Measurements from ENCODE around the gene RPS6KA5.

RPS6KA5 gene

GRCh38 chr14:91062600-91062999 is 2.2 kb upstream of the RPS6KA5 start:
- TF ChIP-seq EZH2phosphoT487 (IDR thresholded peaks at IDR 0.05; ENCODE audit: borderline replicate concordance, low read length) (no peak), CTCF (IDR thresholded peaks at IDR 0.05; ENCODE audit: low read depth, low read length, poor library complexity, severe bottlenecking) (no peak)
- no peaks in the 10 kb centered on the region for H3K9me2 ChIP-seq (replicated peaks; ENCODE audit: control insufficient read depth, low read length)
- no peaks in the 10 kb centered on the region for H4K20me1 ChIP-seq (ENCODE audit: control insufficient read depth, insufficient read depth, low read depth, low read length)
- H3F3A ChIP-seq (ENCODE audit: control insufficient read depth, insufficient read depth): peaks cover 2% of the 10 kb centered on the region; the same call in 1 of the 2 replicates
- peaks cover 22% of the 10 kb centered on the region for H3K79me2 ChIP-seq (ENCODE audit: control insufficient read depth, low read length)
- peak overlapping the region; percentile 27; the same call in 1 of the 2 replicates for H3K4me3 ChIP-seq (ENCODE audit: low read length)
- H3K27ac ChIP-seq (ENCODE audit: low read depth, low read length): peak overlapping the region; percentile 61
- peaks cover 32% of the 10 kb centered on the region for H3K4me1 ChIP-seq (ENCODE audit: control insufficient read depth, low read length)
- no peaks in the 10 kb centered on the region for H3K27me3 ChIP-seq (ENCODE audit: control insufficient read depth, low read length)
- peaks cover 4% of the 10 kb centered on the region; the same call in 1 of the 2 replicates for H3K36me3 ChIP-seq (ENCODE audit: control insufficient read depth, low read length)
- H3K4me2 ChIP-seq (ENCODE audit: low read length): peak overlapping the region; percentile 32
- H3K9me3 ChIP-seq (ENCODE audit: control insufficient read depth, insufficient read depth, low read length): peaks cover 3% of the 10 kb centered on the region; the same call in 1 of the 2 replicates

DNA sequence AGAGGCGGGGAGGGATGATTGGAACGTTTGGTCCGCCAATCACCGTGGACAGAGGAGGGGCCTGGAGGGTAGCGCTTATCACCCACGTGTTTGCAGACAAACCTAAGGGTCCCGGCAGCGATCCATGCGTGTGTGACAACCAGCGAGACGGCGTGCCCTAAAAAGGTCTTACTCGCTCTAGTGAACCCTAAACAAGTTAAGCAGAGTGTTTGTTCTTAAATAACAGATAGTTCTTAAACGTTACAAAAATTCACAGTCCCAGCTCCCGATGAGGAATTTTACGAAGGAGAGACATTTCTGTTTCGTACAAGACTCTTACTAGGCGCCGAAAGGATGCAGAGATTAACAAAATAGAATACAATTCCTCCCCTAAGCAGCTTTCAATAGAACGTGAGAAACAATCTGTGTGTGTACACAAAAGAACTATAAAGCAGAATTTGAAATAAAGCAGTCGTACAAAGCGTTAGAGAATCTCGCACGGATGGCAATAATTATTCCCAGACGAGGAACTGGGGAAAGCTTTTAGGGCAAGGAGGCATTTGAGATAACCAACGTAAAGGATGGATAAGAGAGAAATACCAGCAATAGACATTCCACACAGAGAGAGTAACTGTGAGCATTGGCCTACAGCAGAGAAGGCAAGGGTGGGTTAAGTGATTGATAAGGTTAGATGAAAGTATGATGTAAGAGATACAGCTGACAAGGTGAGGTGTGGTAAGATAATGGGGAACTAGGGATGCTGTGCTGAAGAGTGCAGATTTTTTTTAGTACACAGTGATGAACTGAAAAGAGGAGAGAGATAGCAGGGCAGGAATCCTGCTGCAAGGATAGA is 831 bp upstream of the RPS6KA5 start:
- no peak for TF ChIP-seq CTCF (IDR thresholded peaks at IDR 0.05; ENCODE audit: low read depth, low read length, poor library complexity, severe bottlenecking)
- no peak for TF ChIP-seq EZH2phosphoT487 (IDR thresholded peaks at IDR 0.05; ENCODE audit: borderline replicate concordance, low read length)
- no peaks in the 10 kb centered on the region for H3K9me2 ChIP-seq (replicated peaks; ENCODE audit: control insufficient read depth, low read length)
- no peaks in the 10 kb centered on the region for H3K27me3 ChIP-seq (ENCODE audit: control insufficient read depth, low read length)
- peaks cover 3% of the 10 kb centered on the region; the same call in 1 of the 2 replicates for H3K9me3 ChIP-seq (ENCODE audit: control insufficient read depth, insufficient read depth, low read length)
- peaks cover 32% of the 10 kb centered on the region for H3K4me1 ChIP-seq (ENCODE audit: control insufficient read depth, low read length)
- H3F3A ChIP-seq (ENCODE audit: control insufficient read depth, insufficient read depth): peaks cover 2% of the 10 kb centered on the region; the same call in 1 of the 2 replicates
- peak overlapping the region; percentile 79 for H3K4me3 ChIP-seq (ENCODE audit: low read length)
- H4K20me1 ChIP-seq (ENCODE audit: control insufficient read depth, insufficient read depth, low read depth, low read length): no peaks in the 10 kb centered on the region
- H3K79me2 ChIP-seq (ENCODE audit: control insufficient read depth, low read length): peaks cover 32% of the 10 kb centered on the region
- peak overlapping the region; percentile 59 for H3K27ac ChIP-seq (ENCODE audit: low read depth, low read length)
- peaks cover 4% of the 10 kb centered on the region; the same call in 1 of the 2 replicates for H3K36me3 ChIP-seq (ENCODE audit: control insufficient read depth, low read length)
- peak overlapping the region; percentile 91 for H3K4me2 ChIP-seq (ENCODE audit: low read length)

- no peak for TF ChIP-seq EZH2phosphoT487 (IDR thresholded peaks at IDR 0.05; ENCODE audit: borderline replicate concordance, low read length)
These were observed 678 bp downstream of the RPS6KA5 start for GRCh38 chr14:91059576-91060350.

More at GRCh38 chr14:91059576-91060350, 678 bp downstream of the RPS6KA5 start:
- H3K4me3 ChIP-seq (ENCODE audit: low read length): peak overlapping the region; percentile 91
- H3K9me3 ChIP-seq (ENCODE audit: control insufficient read depth, insufficient read depth, low read length): peaks cover 3% of the 10 kb centered on the region; the same call in 1 of the 2 replicates
- H3K4me1 ChIP-seq (ENCODE audit: control insufficient read depth, low read length): peaks cover 32% of the 10 kb centered on the region
- H3K27ac ChIP-seq (ENCODE audit: low read depth, low read length): peak overlapping the region; percentile 76
- no peaks in the 10 kb centered on the region for H3K27me3 ChIP-seq (ENCODE audit: control insufficient read depth, low read length)
- peaks cover 4% of the 10 kb centered on the region; the same call in 1 of the 2 replicates for H3K36me3 ChIP-seq (ENCODE audit: control insufficient read depth, low read length)
- H3K4me2 ChIP-seq (ENCODE audit: low read length): peak overlapping the region; percentile 68
- H3K9me2 ChIP-seq (replicated peaks; ENCODE audit: control insufficient read depth, low read length): no peaks in the 10 kb centered on the region
- peaks cover 47% of the 10 kb centered on the region for H3K79me2 ChIP-seq (ENCODE audit: control insufficient read depth, low read length)
- peaks cover 2% of the 10 kb centered on the region; the same call in 1 of the 2 replicates for H3F3A ChIP-seq (ENCODE audit: control insufficient read depth, insufficient read depth)
- no peaks in the 10 kb centered on the region for H4K20me1 ChIP-seq (ENCODE audit: control insufficient read depth, insufficient read depth, low read depth, low read length)

Measured in DOHH2 (cell line).